Muscle of leg (tissue), 11 donors: ENCODE measurements around the gene MDM4. TPM values are rescaled to one million over a fixed set of nuclear protein-coding genes. Genes with fewer than 3 reads are reported as not detected.
"Not testable (repeated sequence)": the region's sequence is repeated elsewhere in the genome, so short reads cannot be mapped to it uniquely, and the experiment has no call there.

ENCODE experiments used
- DNase-seq: peaks from one replicate; pipeline ENCODE4 v3.0.0; 2013
- H3K27ac ChIP-seq: one replicate; pipeline ENCODE4 v1.5.1; 2013; ENCODE audit warnings: mild to moderate bottlenecking, low read length, control low read depth
- H3K27me3 ChIP-seq: one replicate; pipeline ENCODE4 v1.6.1; 2013; ENCODE audit warnings: low read length; ENCODE audit not compliant: control insufficient read depth, insufficient read depth
- H3K36me3 ChIP-seq: one replicate; pipeline ENCODE4 v1.6.1; 2013; ENCODE audit warnings: low read length; ENCODE audit not compliant: control insufficient read depth, insufficient read depth
- H3K4me1 ChIP-seq: one replicate; pipeline ENCODE4 v1.6.1; 2013; ENCODE audit warnings: low read length; ENCODE audit not compliant: control insufficient read depth, insufficient read depth
- H3K4me3 ChIP-seq: one replicate; pipeline ENCODE4 v1.5.1; 2013; ENCODE audit warnings: low read length, control low read depth
- H3K9me3 ChIP-seq: replicated peaks from 2 replicates; pipeline ENCODE4 v1.6.1; 2013; ENCODE audit warnings: low read depth, low read length; ENCODE audit not compliant: control insufficient read depth
- WGBS: methylation state at CpG from one replicate; pipeline ENCODE4 v1.1.5; 2013; ENCODE audit warnings: missing lambda C conversion rate; ENCODE audit not compliant: insufficient coverage; 5-methylcytosine and 5-hydroxymethylcytosine counted together
- polyA plus RNA-seq, 8 donors: library from polyadenylated mRNA; unstranded; fragments of 120-200 nt; gene quantifications; one replicate each; pipeline versions ENCODE4 v1.2.1 to v1.2.3, GENCODE V29; 2013; ENCODE audit warnings: inconsistent platforms in 1 of 8, low replicate concordance in 1 of 8; ENCODE audit not compliant: insufficient read length in 8 of 8, insufficient read depth in 1 of 8
- total RNA-seq: library from RNA; stranded (reverse); fragments of 120-200 nt; gene quantifications from one replicate; pipeline ENCODE4 v1.2.4, GENCODE V29; 2013

Gene MDM4
- total and polyA plus RNA-seq, 9 donors: 9.9 to 37.1 (median 23.8) TPM

DNA sequence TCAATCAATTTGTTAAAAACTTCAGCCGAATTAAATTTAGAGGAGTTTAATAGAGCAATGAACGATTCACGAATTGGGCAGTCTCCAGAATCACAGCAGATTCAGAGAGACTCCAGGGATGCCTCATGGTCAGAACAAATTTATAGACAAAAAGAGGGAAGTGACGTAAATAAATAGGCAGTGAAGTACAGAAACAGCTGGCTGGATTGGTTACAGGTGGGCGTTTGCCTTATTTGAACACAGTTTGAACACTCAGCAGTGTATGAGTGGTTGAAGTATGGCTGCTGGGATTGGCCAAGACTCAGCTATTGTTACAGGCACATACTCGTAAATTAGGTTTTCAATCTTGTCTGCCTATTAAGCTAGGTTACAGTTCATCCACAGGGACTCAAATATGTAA lies 43.8 kb downstream of the MDM4 start:
- H3K27me3 ChIP-seq, H3K4me1 ChIP-seq, H3K4me3 ChIP-seq, H3K27ac ChIP-seq, H3K9me3 ChIP-seq: not testable (repeated sequence)
- peak; percentile 36 for DNase-seq
- 42% methylated on average over 4 of the region's 6 CpGs for WGBS
- H3K36me3 ChIP-seq: peaks cover 11% of the 10 kb centered on the region

DNA sequence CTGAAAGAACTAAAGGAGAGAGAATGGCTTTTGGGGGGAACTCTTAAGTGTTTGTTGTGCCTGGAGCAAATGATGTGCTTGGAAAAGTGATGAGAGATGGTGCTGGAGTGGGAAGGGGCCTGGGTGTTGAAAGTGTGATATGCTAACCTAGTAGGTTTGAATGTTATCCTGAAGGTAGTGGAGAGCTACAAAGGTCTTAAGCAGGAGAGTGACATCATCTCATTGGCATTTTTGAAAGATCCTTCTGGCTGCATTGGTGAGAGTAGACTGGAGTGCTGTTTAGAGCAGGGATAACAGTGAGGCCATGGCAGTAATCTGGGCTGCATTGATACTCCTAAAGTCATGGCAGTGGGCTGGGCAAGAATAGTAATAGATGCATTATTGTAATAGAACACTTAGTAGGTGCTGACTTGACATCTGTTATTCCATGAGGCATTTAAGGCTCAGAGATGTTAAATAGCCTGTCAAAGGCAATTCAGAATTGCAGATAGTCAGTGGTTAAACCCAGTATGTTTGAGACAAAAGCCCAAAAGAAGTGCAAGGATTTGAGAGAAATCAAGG lies 44.5 kb downstream of the MDM4 start:
- Histone ChIP-seq H3K36me3 (peaks cover 10% of the 10 kb centered on the region), H3K27ac (no peak overlapping the region), H3K27me3 (no peaks in the 10 kb centered on the region), H3K4me1 (no peaks in the 10 kb centered on the region), H3K9me3 (no peaks in the 10 kb centered on the region), H3K4me3 (no peak overlapping the region)
- no peak for DNase-seq

DNA sequence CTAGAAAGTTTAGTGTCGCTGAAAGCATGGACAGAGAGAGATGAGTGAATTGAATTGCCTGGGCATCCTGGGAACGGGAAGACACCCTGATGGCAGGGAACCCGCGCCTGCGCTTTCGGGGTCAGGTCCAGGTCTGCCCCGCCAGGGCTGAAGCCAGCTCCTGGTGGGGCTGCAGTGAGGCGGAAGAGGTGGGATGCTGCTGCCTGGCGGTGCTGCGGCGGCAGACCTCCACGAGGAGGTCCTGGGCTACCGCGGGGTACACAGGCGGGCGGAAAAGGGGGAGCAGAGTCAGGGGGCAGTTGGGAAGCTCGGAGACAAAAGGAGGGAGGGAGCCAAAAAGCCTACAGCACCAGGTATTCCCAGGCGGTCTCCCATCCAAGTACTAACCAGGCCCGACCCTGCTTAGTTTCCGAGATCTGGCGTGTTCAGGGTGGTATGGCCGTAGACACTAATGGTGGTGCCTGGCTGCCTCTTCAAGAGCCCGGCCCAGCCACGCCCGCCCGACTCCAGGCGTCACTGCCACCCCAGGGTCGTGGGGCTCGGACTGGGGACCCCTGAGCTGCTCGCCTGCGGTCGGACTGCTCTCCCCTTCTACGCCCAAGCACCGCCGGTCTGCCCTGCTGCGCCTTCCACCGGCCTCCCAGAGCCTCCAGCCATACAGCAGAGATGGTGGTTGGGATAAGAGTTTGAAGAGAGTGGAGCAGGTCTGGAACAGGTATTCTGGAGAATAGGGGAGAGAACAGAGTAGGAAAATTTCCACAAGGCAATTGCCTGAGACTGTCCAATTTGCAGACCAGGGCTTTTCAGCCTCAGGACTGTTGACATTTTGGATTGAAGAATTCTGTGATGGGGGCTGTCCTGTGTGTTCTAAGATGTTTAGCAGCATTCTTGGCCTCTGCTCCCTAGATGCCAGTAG lies 46.1 kb downstream of the MDM4 start:
- Histone ChIP-seq H3K27ac (no peak overlapping the region), H3K27me3 (no peaks in the 10 kb centered on the region), H3K9me3 (no peaks in the 10 kb centered on the region), H3K4me3 (no peak overlapping the region), H3K4me1 (no peaks in the 10 kb centered on the region), H3K36me3 (peaks cover 10% of the 10 kb centered on the region)
- 88% methylated on average over 29 of the region's 37 CpGs for WGBS
- DNase-seq: no peak

DNA sequence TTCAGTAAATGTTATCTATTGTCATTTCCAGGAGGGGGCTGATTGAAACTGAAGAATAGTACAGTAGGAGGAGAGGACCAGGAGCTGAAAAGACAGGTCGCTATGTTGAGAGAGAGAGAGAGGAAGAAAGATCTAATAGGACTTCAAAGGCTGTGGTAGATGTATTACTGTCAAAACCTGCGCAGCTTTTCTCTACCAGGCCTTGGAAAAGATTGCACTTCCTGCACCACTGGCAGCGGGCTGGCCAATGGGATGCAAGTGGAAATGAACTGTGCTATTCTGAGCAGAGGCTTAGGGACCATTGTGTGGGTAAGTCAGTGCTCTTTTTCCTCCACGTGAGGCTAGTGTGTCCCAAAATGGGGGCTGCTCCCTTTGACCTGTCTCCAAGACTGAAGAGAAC lies 47.1 kb downstream of the MDM4 start:
- H3K36me3 ChIP-seq: peaks cover 10% of the 10 kb centered on the region

DNA sequence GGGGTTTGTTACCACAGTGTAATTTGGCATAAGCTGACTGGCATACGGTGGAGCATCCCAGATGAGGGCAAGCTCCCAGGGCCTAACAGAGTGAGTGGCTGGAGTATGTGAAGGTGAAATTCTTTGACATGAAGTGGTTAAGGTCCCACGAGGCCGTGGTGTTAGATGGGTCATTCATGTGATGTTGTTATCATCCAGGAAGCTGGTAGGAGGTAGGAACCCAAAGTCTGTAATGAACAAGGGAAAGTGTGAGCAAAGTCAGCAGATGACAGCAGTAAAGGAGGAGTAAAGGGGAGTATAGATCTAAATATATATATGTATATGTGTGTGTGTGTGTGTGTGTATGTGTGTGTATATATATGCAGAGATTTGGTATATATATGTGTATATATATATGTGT lies 47.6 kb downstream of the MDM4 start:
- Histone ChIP-seq H3K27me3 (no peaks in the 10 kb centered on the region), H3K4me1 (no peaks in the 10 kb centered on the region), H3K36me3 (peaks cover 7% of the 10 kb centered on the region), H3K27ac (no peak overlapping the region), H3K4me3 (no peak overlapping the region), H3K9me3 (no peaks in the 10 kb centered on the region)
- DNase-seq: no peak
- 74% methylated on average over 3 of the region's 3 CpGs for WGBS

More for the DNA sequence above, 47.1 kb downstream of the MDM4 start:
- H3K4me3 ChIP-seq: no peak overlapping the region
- H3K4me1 ChIP-seq: no peaks in the 10 kb centered on the region
- 90% methylated on average over 4 of the region's 4 CpGs for WGBS
- H3K9me3 ChIP-seq: no peaks in the 10 kb centered on the region
- H3K27me3 ChIP-seq: no peaks in the 10 kb centered on the region
- no peak for DNase-seq
- no peak overlapping the region for H3K27ac ChIP-seq

DNA sequence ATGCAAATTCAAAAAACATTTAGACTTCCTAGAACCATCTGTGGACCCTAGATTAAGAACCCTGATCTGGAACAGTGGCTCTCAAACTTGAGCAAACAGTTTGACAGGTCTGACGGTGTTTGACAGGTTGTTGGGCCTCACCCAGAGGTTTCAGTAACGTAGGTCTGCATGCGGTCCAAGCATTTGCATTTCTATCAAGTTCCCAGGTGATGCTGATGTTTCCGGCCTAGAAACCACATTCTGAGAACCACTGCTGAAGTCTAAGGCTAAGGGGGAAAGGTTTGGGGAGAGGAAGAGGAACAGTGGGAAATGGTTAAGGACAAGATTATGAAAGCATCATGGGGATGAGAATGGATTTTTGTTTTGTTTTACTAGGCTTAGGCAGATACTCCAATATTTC lies 48.6 kb downstream of the MDM4 start:
- Histone ChIP-seq H3K27me3 (no peaks in the 10 kb centered on the region), H3K9me3 (no peaks in the 10 kb centered on the region), H3K36me3 (peaks cover 4% of the 10 kb centered on the region), H3K4me1 (no peaks in the 10 kb centered on the region), H3K4me3 (no peak overlapping the region), H3K27ac (no peak overlapping the region)
- no peak for DNase-seq
- 62% methylated on average over 4 of the region's 4 CpGs for WGBS

DNA sequence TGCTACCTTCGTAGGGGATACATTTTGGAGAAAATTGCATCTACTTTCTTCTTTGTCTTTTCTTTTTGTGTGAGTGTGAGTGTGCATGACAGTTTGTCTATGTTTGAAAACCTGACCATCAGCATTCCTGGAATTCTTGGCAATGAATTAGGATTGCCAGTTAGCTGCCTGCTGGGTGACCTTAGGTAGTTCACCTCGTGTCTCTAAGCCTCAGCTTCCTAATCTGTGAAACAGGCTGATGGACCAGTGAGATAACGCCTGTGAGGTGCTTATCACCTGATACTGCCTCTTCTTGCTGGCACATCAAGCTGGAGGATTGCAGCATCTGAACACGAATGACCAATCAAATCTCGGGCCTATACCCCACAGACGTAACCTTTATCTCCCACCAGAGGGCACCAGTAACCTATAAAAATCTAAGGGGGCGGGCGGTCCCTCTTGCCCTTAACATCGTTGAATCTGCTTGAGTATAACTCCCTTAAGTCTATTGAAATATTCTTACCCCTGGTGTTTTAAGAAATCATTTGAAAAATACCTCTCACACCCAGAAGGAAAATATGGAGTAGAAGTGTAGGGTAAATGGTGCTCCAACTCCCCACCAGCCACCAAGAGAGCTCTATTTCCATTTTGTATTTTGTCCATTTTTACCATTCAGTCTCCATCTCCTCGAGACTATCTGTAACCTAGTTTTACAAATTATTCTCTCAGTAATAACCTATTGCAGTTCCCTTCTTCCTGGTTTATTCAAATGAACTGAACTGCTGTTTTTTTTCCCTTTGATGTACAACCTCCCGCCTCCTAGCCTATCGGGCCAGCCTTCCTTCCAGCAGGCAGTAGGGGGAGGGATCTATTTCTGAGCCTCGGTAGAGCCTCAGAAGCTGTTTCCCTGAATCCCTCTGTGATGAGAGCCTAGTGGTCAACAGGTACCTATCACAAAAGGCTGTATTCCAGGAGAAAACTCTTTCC lies 49.7 kb downstream of the MDM4 start:
- H3K27me3 ChIP-seq: no peaks in the 10 kb centered on the region
- WGBS: 31% methylated on average over 3 of the region's 13 CpGs
- H3K36me3 ChIP-seq: peaks cover 4% of the 10 kb centered on the region
- peak; percentile 65 for DNase-seq
- H3K4me1 ChIP-seq: no peaks in the 10 kb centered on the region
- no peak overlapping the region for H3K4me3 ChIP-seq
- no peak overlapping the region for H3K27ac ChIP-seq
- H3K9me3 ChIP-seq: no peaks in the 10 kb centered on the region

- DNase-seq: no peak
- Histone ChIP-seq H3K27me3 (no peaks in the 10 kb centered on the region), H3K4me1 (no peaks in the 10 kb centered on the region), H3K4me3 (no peak overlapping the region), H3K36me3 (peaks cover 4% of the 10 kb centered on the region), H3K9me3 (no peaks in the 10 kb centered on the region), H3K27ac (no peak overlapping the region)
- WGBS: 77% methylated on average over 3 of the region's 6 CpGs
These were observed 50.4 kb downstream of the MDM4 start for GRCh38 chr1:204566583-204566955.

- Histone ChIP-seq H3K27ac (no peak overlapping the region), H3K27me3 (no peaks in the 10 kb centered on the region), H3K36me3 (peaks cover 4% of the 10 kb centered on the region), H3K9me3 (no peaks in the 10 kb centered on the region), H3K4me1 (no peaks in the 10 kb centered on the region), H3K4me3 (no peak overlapping the region)
- WGBS: 81% methylated on average over 3 of the region's 5 CpGs
- DNase-seq: no peak
These were observed 50.9 kb downstream of the MDM4 start for GRCh38 chr1:204567071-204567470.
